Testis (tissue), 2 donors: ENCODE measurements around the gene CCDC192.

ENCODE experiments used
- CTCF ChIP-seq, 3 experiments: fragments of 450-650 bp in 2 of 3; fragments of 200-600 bp in 1 of 3; sonication (generic) in 1 of 3; IDR thresholded peaks; one replicate each; pipeline ENCODE4 v1.5.1; 2016 to 2019; ENCODE audit warnings: antibody characterized with exemption in 3 of 3, mild to moderate bottlenecking in 2 of 3, moderate library complexity in 1 of 3
- POLR2A ChIP-seq: fragments of 450-650 bp; IDR thresholded peaks from one replicate; pipeline ENCODE4 v1.6.1; 2017; ENCODE audit warnings: antibody characterized with exemption, mild to moderate bottlenecking, moderate library complexity

- no peak for TF ChIP-seq CTCF (IDR thresholded peaks at IDR 0.05)
- no peak for TF ChIP-seq POLR2A
Measured at GRCh38 chr5:127723571-127723970, 20.4 kb downstream of the CCDC192 start.
